ENCODE results near the gene WDFY2. TPM values are rescaled to one million over a fixed set of nuclear protein-coding genes. Genes with fewer than 3 reads are reported as not detected.

Gene WDFY2
- total and polyA plus RNA-seq, 4 donors: 2.5 to 24.4 (median 11.2) TPM

- Histone ChIP-seq H3K4me3 (ENCODE audit: low read length in 2 of 2) (no peak overlapping the region), H3K9me3 (ENCODE audit: control insufficient read depth, low read length) (no peaks in the 10 kb centered on the region), H3K4me1 (ENCODE audit: control insufficient read depth in 1 of 2, insufficient read depth in 2 of 2, low read length in 2 of 2) (no peaks in the 10 kb centered on the region), H3K27me3 (ENCODE audit: control insufficient read depth in 1 of 2, insufficient read depth in 2 of 2, low read length in 1 of 2) (no peaks in the 10 kb centered on the region), H3K27ac (ENCODE audit: low read depth in 1 of 2, low read length in 2 of 2) (peak overlapping the region in 1 of 2 donors; percentile 72), H3K36me3 (ENCODE audit: control insufficient read depth in 1 of 2, insufficient read depth in 2 of 2, low read length in 1 of 2) (peaks cover 6 to 7% of the 10 kb centered on the region in 2 donors)
- intact Hi-C loops (cut with DNase I): loop anchor here in 1 of 2 donors (5.0 kb wide), 1 partner anchor 42 kb away; the partner anchor contains the start of gene DHRS12
- 29 to 36% methylated on average over 12 of the region's 12 CpGs for WGBS, 2 donors
- ATAC-seq (ENCODE audit: low FRiP score) (peak; percentile 37), DNase-seq (peak; percentile 73 to 75)
Measured at GRCh38 chr13:51760592-51760991, 176.3 kb downstream of the WDFY2 start.

GRCh38 chr13:51761643-51762350 lies 177.5 kb downstream of the WDFY2 start:
- 93 to 95% methylated on average over 16 of the region's 16 CpGs for WGBS, 2 donors
- no peak for ATAC-seq (ENCODE audit: low FRiP score)

GRCh38 chr13:51763486-51763885 lies 179.2 kb downstream of the WDFY2 start:
- Histone ChIP-seq H3K27me3 (ENCODE audit: control insufficient read depth in 1 of 2, insufficient read depth in 2 of 2, low read length in 1 of 2) (no peaks in the 10 kb centered on the region), H3K4me1 (ENCODE audit: control insufficient read depth in 1 of 2, insufficient read depth in 2 of 2, low read length in 2 of 2) (no peaks in the 10 kb centered on the region), H3K27ac (ENCODE audit: low read depth in 1 of 2, low read length in 2 of 2) (peak overlapping the region in 1 of 2 donors; percentile 38), H3K4me3 (ENCODE audit: low read length in 2 of 2) (no peak overlapping the region), H3K9me3 (ENCODE audit: control insufficient read depth, low read length) (no peaks in the 10 kb centered on the region), H3K36me3 (ENCODE audit: control insufficient read depth in 1 of 2, insufficient read depth in 2 of 2, low read length in 1 of 2) (peaks cover 0 to 1% of the 10 kb centered on the region in 2 donors)
- DNase-seq: no peak
- intact Hi-C loops (cut with DNase I): loop anchor here in 1 of 2 donors (5.0 kb wide), 1 partner anchor 39 kb away; the partner anchor contains the start of gene DHRS12
- WGBS, 2 donors: 77 to 79% methylated on average over 2 of the region's 2 CpGs
- no peak for ATAC-seq (ENCODE audit: low FRiP score)

More at GRCh38 chr13:51761643-51762350, 177.5 kb downstream of the WDFY2 start:
- Histone ChIP-seq H3K27me3 (ENCODE audit: control insufficient read depth in 1 of 2, insufficient read depth in 2 of 2, low read length in 1 of 2) (no peaks in the 10 kb centered on the region), H3K9me3 (ENCODE audit: control insufficient read depth, low read length) (no peaks in the 10 kb centered on the region), H3K36me3 (ENCODE audit: control insufficient read depth in 1 of 2, insufficient read depth in 2 of 2, low read length in 1 of 2) (peaks cover 2 to 7% of the 10 kb centered on the region in 2 donors), H3K4me1 (ENCODE audit: control insufficient read depth in 1 of 2, insufficient read depth in 2 of 2, low read length in 2 of 2) (no peaks in the 10 kb centered on the region), H3K27ac (ENCODE audit: low read depth in 1 of 2, low read length in 2 of 2) (no peak overlapping the region), H3K4me3 (ENCODE audit: low read length in 2 of 2) (no peak overlapping the region)
- DNase-seq: peak in 1 of 2 donors; percentile 72
- intact Hi-C loops (cut with DNase I): loop anchor here in 1 of 2 donors (5.0 kb wide), 1 partner anchor 41 kb away; the partner anchor contains the start of gene DHRS12

GRCh38 chr13:51764184-51765141 lies 180.2 kb downstream of the WDFY2 start:
- peak; percentile 92 for ATAC-seq (ENCODE audit: low FRiP score)
- peak; percentile 75 to 78 for DNase-seq
- WGBS, 2 donors: 16 to 19% methylated on average over 12 of the region's 12 CpGs
- Histone ChIP-seq H3K9me3 (ENCODE audit: control insufficient read depth, low read length) (no peaks in the 10 kb centered on the region), H3K27ac (ENCODE audit: low read depth in 1 of 2, low read length in 2 of 2) (peak overlapping the region in 1 of 2 donors; percentile 94), H3K27me3 (ENCODE audit: control insufficient read depth in 1 of 2, insufficient read depth in 2 of 2, low read length in 1 of 2) (no peaks in the 10 kb centered on the region), H3K4me3 (ENCODE audit: low read length in 2 of 2) (no peak overlapping the region), H3K36me3 (ENCODE audit: control insufficient read depth in 1 of 2, insufficient read depth in 2 of 2, low read length in 1 of 2) (no peaks in the 10 kb centered on the region), H3K4me1 (ENCODE audit: control insufficient read depth in 1 of 2, insufficient read depth in 2 of 2, low read length in 2 of 2) (no peaks in the 10 kb centered on the region)
- intact Hi-C loops (cut with DNase I): loop anchor here in 1 of 2 donors (5.0 kb wide), 1 partner anchor 38 kb away; the partner anchor contains the start of gene DHRS12

DNA sequence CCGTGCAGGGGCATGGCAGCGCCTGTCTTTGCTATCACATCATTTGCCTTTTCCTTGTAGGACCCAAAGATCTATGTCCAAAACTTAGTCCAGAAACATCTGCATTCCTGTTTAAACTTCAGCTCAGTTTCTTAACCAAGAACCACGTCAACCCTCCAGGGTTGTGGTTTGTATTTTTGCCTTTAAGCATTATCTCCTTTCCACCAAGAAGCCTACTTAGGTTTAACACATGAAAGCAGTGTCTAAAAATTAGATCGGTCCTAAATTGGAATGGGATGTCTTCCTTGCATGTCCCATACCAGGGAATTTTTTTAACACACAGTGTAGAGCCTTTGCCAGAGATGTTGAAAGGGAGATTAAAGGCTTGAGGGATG lies 180.9 kb downstream of the WDFY2 start:
- Histone ChIP-seq H3K4me3 (ENCODE audit: low read length in 2 of 2) (no peak overlapping the region), H3K36me3 (ENCODE audit: control insufficient read depth in 1 of 2, insufficient read depth in 2 of 2, low read length in 1 of 2) (no peaks in the 10 kb centered on the region), H3K9me3 (ENCODE audit: control insufficient read depth, low read length) (no peaks in the 10 kb centered on the region), H3K4me1 (ENCODE audit: control insufficient read depth in 1 of 2, insufficient read depth in 2 of 2, low read length in 2 of 2) (no peaks in the 10 kb centered on the region), H3K27ac (ENCODE audit: low read depth in 1 of 2, low read length in 2 of 2) (peak overlapping the region in 1 of 2 donors; percentile 94), H3K27me3 (ENCODE audit: control insufficient read depth in 1 of 2, insufficient read depth in 2 of 2, low read length in 1 of 2) (no peaks in the 10 kb centered on the region)
- ATAC-seq (ENCODE audit: low FRiP score): no peak
- no peak for DNase-seq
- 78 to 84% methylated on average over 4 of the region's 4 CpGs for WGBS, 2 donors
- intact Hi-C loops (cut with DNase I): no loop called here

DNA sequence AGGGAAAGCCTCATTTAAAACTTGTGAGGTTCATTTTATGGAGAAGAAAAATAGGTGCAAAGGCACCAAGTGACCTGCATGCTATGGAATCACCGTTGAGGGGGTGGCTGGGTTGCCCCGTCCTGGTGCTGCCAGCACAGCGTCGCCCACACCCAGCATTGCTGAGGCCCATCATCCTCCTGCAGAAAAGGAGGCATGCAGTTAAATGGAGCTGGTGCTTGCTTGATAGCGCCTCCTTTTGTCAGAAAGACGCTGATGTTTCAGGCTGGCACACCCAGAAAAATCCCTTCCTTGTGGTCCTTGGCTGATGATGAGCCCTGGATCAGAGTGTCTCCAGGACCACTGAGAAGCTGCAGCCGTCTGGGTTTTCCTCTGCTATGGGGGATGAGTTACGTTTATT lies 182.8 kb downstream of the WDFY2 start:
- no peak overlapping the region for H3K27ac ChIP-seq (ENCODE audit: low read depth in 1 of 2, low read length in 2 of 2)
- no peaks in the 10 kb centered on the region for H3K36me3 ChIP-seq (ENCODE audit: control insufficient read depth in 1 of 2, insufficient read depth in 2 of 2, low read length in 1 of 2)
- H3K27me3 ChIP-seq (ENCODE audit: control insufficient read depth in 1 of 2, insufficient read depth in 2 of 2, low read length in 1 of 2): no peaks in the 10 kb centered on the region
- H3K9me3 ChIP-seq (ENCODE audit: control insufficient read depth, low read length): no peaks in the 10 kb centered on the region
- no peak overlapping the region for H3K4me3 ChIP-seq (ENCODE audit: low read length in 2 of 2)
- DNase-seq: no peak
- no peak for ATAC-seq (ENCODE audit: low FRiP score)
- 85 to 88% methylated on average over 8 of the region's 8 CpGs for whole genome bisulfite sequencing, 2 donors
- intact Hi-C loops (cut with DNase I): no loop called here
- H3K4me1 ChIP-seq (ENCODE audit: control insufficient read depth in 1 of 2, insufficient read depth in 2 of 2, low read length in 2 of 2): no peaks in the 10 kb centered on the region

DNA sequence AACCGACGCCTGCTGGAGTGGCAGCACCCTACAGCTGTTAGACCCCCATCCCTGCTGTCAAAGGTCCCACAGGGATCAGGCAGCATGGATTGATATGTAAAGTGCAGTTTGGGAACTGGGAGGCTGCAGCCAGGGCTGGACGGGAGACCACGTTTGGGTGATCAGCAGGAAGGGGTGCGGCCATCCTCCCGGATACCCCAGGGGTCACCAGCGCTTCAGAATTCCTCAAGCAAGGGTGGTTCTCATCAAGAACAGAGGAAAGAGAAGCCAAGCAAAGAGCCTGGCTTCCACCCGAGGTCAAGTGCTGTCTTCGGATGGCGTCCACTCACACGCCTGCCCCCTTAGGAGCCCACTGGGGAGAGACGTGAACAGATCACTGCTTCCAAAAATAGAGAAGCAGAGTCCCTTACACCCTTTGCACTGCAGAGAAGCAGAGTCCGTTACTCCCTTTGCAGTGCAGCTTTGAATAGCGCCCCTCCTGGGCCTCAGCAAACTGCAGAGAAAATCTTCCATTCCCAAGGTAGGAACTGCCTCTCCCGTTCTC lies 184.2 kb downstream of the WDFY2 start:
- no peak for ATAC-seq (ENCODE audit: low FRiP score)
- WGBS, 2 donors: 86 to 87% methylated on average over 15 of the region's 15 CpGs
- H3K4me1 ChIP-seq (ENCODE audit: control insufficient read depth in 1 of 2, insufficient read depth in 2 of 2, low read length in 2 of 2): no peaks in the 10 kb centered on the region

GRCh38 chr13:51768976-51769375 lies 184.7 kb downstream of the WDFY2 start:
- H3K4me3 ChIP-seq (ENCODE audit: low read length in 2 of 2): no peak overlapping the region
- no peaks in the 10 kb centered on the region for H3K36me3 ChIP-seq (ENCODE audit: control insufficient read depth in 1 of 2, insufficient read depth in 2 of 2, low read length in 1 of 2)
- no peaks in the 10 kb centered on the region for H3K4me1 ChIP-seq (ENCODE audit: control insufficient read depth in 1 of 2, insufficient read depth in 2 of 2, low read length in 2 of 2)
- DNase-seq (no peak), ATAC-seq (ENCODE audit: low FRiP score) (no peak)
- intact Hi-C loops (cut with DNase I): no loop called here
- no peaks in the 10 kb centered on the region for H3K9me3 ChIP-seq (ENCODE audit: control insufficient read depth, low read length)
- H3K27me3 ChIP-seq (ENCODE audit: control insufficient read depth in 1 of 2, insufficient read depth in 2 of 2, low read length in 1 of 2): no peaks in the 10 kb centered on the region
- 94 to 95% methylated on average over 19 of the region's 19 CpGs for WGBS, 2 donors
- H3K27ac ChIP-seq (ENCODE audit: low read depth in 1 of 2, low read length in 2 of 2): peak overlapping the region in 1 of 2 donors; percentile 1

More for the DNA sequence above, 184.2 kb downstream of the WDFY2 start:
- H3K36me3 ChIP-seq (ENCODE audit: control insufficient read depth in 1 of 2, insufficient read depth in 2 of 2, low read length in 1 of 2): no peaks in the 10 kb centered on the region
- H3K27ac ChIP-seq (ENCODE audit: low read depth in 1 of 2, low read length in 2 of 2): no peak overlapping the region
- H3K27me3 ChIP-seq (ENCODE audit: control insufficient read depth in 1 of 2, insufficient read depth in 2 of 2, low read length in 1 of 2): no peaks in the 10 kb centered on the region
- H3K9me3 ChIP-seq (ENCODE audit: control insufficient read depth, low read length): no peaks in the 10 kb centered on the region
- intact Hi-C loops (cut with DNase I): no loop called here
- no peak overlapping the region for H3K4me3 ChIP-seq (ENCODE audit: low read length in 2 of 2)
- no peak for DNase-seq
